HepG2 (cell line): Measurements from ENCODE around the gene EPHA2. TPM values are rescaled to one million over a fixed set of nuclear protein-coding genes. Genes with fewer than 3 reads are reported as not detected.

Experiments used
- AHDC1 ChIP-seq: sonication (generic); formaldehyde crosslinking; IDR thresholded peaks from 2 replicates; pipeline ENCODE4 v1.5.1; 2020; ENCODE audit warnings: mild to moderate bottlenecking, missing genetic modification reagents, borderline replicate concordance
- CENPBD1 ChIP-seq: sonication (generic); formaldehyde crosslinking; IDR thresholded peaks from 2 replicates; pipeline ENCODE4 v1.8.0; 2022; ENCODE audit warnings: missing genetic modification reagents, low read depth, mild to moderate bottlenecking, borderline replicate concordance
- E2F1 ChIP-seq: sonication (generic); formaldehyde crosslinking; IDR thresholded peaks from 2 replicates; pipeline ENCODE4 v1.5.0; 2020; ENCODE audit warnings: missing genetic modification reagents
- ELF3 ChIP-seq: IDR thresholded peaks from 2 replicates; pipeline ENCODE4 v1.6.1; 2016; ENCODE audit warnings: missing genetic modification reagents, missing compliant biosample characterization
- HMG20B ChIP-seq: conservative IDR thresholded peaks from 2 replicates; pipeline ENCODE4 v1.6.1; 2016; ENCODE audit warnings: missing genetic modification reagents, missing compliant biosample characterization
- HMGA1 ChIP-seq: sonication (generic); formaldehyde crosslinking; conservative IDR thresholded peaks from 2 replicates; pipeline ENCODE4 v1.4.0; 2020; ENCODE audit warnings: missing genetic modification reagents
- JDP2 ChIP-seq: sonication (generic); formaldehyde crosslinking; IDR thresholded peaks from 2 replicates; pipeline ENCODE4 v1.8.1; 2022; ENCODE audit warnings: missing genetic modification reagents, borderline replicate concordance
- JUN ChIP-seq: sonication (generic); formaldehyde crosslinking; IDR thresholded peaks from 2 replicates; pipeline ENCODE4 v1.4.0; 2020; ENCODE audit warnings: mild to moderate bottlenecking, missing genetic modification reagents
- KLF12 ChIP-seq: sonication (generic); formaldehyde crosslinking; IDR thresholded peaks from 2 replicates; pipeline ENCODE4 v1.4.0; 2020; ENCODE audit warnings: missing genetic modification reagents, borderline replicate concordance
- POLR2AphosphoS2 ChIP-seq: IDR thresholded peaks from 2 replicates; pipeline ENCODE4 v1.6.1; 2011; ENCODE audit warnings: low read depth, low read length, improper control_type of control experiment
- SNAPC4 ChIP-seq: sonication (generic); formaldehyde crosslinking; IDR thresholded peaks from 2 replicates; pipeline ENCODE4 v1.4.0; 2020; ENCODE audit warnings: mild to moderate bottlenecking, missing genetic modification reagents
- TARDBP ChIP-seq: sonication (generic); formaldehyde crosslinking; IDR thresholded peaks from 2 replicates; pipeline ENCODE4 v1.8.0; 2022; ENCODE audit warnings: mild to moderate bottlenecking, missing genetic modification reagents
- THAP11 ChIP-seq: IDR thresholded peaks from 2 replicates; pipeline ENCODE4 v1.6.1; 2016; ENCODE audit warnings: missing biosample characterization, missing genetic modification reagents
- ZNF274 ChIP-seq: sonication (generic); formaldehyde crosslinking; IDR thresholded peaks from 2 replicates; pipeline ENCODE4 v1.5.1; 2020; ENCODE audit warnings: mild to moderate bottlenecking, missing genetic modification reagents
- ZNF331 ChIP-seq: sonication (generic); formaldehyde crosslinking; IDR thresholded peaks from 2 replicates; pipeline ENCODE4 v1.4.0; 2020; ENCODE audit warnings: missing genetic modification reagents
- ZNF367 ChIP-seq: sonication (generic); formaldehyde crosslinking; IDR thresholded peaks from 2 replicates; pipeline ENCODE4 v1.4.0; 2020; ENCODE audit warnings: missing genetic modification reagents, borderline replicate concordance
- polyA plus RNA-seq, 8 experiments: library from polyadenylated mRNA; depleted of rRNA in 3 of 8; stranded (reverse) in 7 of 8; unstranded in 1 of 8; fragments of >200 nt; fragmentation: Illumina TruSeq in 4 of 8; extraction: Trizol in 4 of 8; gene quantifications; 2 replicates each; pipeline versions ENCODE4 v1.2.1 to v1.2.3, GENCODE V29; 2011 to 2016; ENCODE audit warnings: low read depth in 4 of 8, missing spikeins in 1 of 8, mixed read lengths in 1 of 8; ENCODE audit not compliant: insufficient read depth in 1 of 8
- total RNA-seq, 5 experiments: library from RNA; depleted of rRNA; stranded (reverse); fragments of >200 nt; fragmentation: Illumina TruSeq; extraction: Trizol; gene quantifications; 2 replicates each; pipeline ENCODE4 v1.2.3, GENCODE V29; 2016; ENCODE audit warnings: low read depth in 1 of 5
- TF ChIP-seq, protein P1 (sequence below): IDR thresholded peaks from 2 replicates; pipeline ENCODE4 v1.6.1; 2016; ENCODE audit warnings: mild to moderate bottlenecking, missing biosample characterization, missing genetic modification reagents

The EPHA2 gene
- total and polyA plus RNA-seq, 2 of the 13 experiments (the other 11 are each of a cell fraction or from before 2014, with no cell fraction given): 33.6 to 53.6 TPM

DNA sequence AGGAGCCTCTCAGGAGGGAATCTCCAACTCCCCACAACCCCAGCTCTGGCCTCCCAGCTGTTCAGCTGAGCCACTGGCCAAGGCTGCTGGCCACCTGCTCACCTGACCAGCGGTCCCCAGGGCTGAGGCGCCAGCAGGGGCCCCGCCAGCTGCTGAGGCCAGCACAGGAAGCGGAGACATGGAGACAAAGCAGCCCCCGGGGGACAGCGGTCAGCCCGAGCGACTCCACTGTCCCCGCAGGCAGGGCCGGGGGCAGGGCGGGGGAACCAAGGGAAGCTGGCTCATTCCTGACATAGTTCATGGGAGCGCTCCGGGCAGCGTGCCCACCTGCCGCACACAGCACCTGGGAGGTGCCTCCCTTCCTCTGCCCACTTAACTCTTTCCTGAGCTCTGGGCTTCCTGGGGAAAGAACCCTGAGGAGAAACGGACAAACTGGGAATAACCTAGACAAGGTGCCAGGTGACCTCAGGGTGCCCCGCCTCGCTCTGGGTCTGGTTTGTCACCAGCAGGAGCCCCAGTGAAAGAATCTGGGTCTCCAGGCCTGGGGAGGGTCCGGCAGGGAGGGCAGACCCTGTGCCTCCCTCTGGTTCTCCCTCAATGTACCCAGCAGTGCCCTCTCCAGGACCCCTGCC lies 10.7 kb downstream of the EPHA2 start (continued):
- TF ChIP-seq SNAPC4 (CRISPR knock-in tag) (no peak), POLR2AphosphoS2 (no peak), HMG20B (CRISPR knock-in tag) (no peak), HMGA1 (CRISPR knock-in tag) (no peak), TARDBP (0 out of 2 replicates have a peak, but pooled peaks have one; percentile 3), KLF12 (CRISPR knock-in tag) (no peak), JUN (CRISPR knock-in tag) (no peak), ZNF367 (CRISPR knock-in tag) (no peak), ZNF331 (peak; percentile 53; the same call in 1 of the 2 replicates), ELF3 (CRISPR knock-in tag) (peak; percentile 61), JDP2 (CRISPR knock-in tag) (no peak), AHDC1 (CRISPR knock-in tag) (no peak), THAP11 (no peak), ZNF274 (CRISPR knock-in tag) (no peak), E2F1 (CRISPR knock-in tag) (no peak), CENPBD1 (CRISPR knock-in tag) (no peak)
- TF ChIP-seq, protein P1, sequence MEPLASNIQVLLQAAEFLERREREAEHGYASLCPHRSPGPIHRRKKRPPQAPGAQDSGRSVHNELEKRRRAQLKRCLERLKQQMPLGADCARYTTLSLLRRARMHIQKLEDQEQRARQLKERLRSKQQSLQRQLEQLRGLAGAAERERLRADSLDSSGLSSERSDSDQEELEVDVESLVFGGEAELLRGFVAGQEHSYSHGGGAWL (CRISPR knock-in tag): no peak
